Skin of body (tissue), 2 donors: Measurements from ENCODE around the gene CLEC16A. TPM values are rescaled to one million over a fixed set of nuclear protein-coding genes. Genes with fewer than 3 reads are reported as not detected.

Experiments used
- DNase-seq: peaks from one replicate; lab custom pipeline; 2025; lab: John Stamatoyannopoulos, UW
- total RNA-seq: library from RNA; depleted of rRNA; stranded (reverse); fragments of >200 nt; gene quantifications from one replicate; pipeline ENCODE4 v1.2.3, GENCODE V29; 2014

Gene CLEC16A
- total RNA-seq, 1 donor from 2014 or later = 18.0 TPM

- DNase-seq = no peak
Observed at GRCh38 chr16:11155284-11155806, 211.0 kb downstream of the CLEC16A start.

DNA sequence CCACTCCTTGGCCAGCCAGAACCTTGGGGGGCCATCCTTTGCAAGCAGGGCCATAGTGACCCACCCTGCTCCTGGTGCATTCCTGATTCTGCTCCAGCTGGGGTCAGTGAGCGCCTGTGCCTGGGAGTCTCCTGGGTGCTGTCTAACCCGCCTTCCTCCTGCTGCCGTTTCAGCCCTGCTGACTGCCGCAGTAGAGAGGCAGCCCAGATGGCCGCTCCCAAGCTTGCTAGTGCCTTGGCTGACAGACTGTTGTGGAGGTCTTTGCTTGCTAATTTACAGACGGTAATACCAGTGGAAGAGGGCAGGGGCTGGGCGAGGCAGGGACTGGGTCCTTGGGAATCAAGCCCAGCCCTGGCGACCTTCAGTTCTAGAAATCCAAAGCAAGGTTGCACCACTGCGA lies 212.0 kb downstream of the CLEC16A start:
- no peak for DNase-seq

DNA sequence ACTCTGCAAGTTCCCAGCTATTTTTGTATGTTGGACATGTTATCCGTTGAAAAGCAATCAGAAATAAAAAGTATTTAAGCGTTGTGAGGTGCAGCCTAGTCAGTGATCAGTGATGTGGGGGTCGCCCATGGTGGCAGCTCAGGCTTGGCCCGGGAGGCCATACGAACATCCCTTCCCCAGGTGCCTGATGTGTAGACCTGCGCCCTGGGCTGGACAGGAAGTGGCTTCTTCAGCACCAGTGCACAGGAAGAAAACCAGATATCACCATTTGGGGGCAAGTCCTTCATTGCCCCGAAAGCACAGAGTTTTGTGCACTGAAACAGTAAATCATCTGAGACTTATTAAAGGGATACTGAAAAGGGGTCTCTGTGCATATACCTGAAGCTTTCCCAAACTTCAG lies 212.8 kb downstream of the CLEC16A start:
- DNase-seq = no peak

DNA sequence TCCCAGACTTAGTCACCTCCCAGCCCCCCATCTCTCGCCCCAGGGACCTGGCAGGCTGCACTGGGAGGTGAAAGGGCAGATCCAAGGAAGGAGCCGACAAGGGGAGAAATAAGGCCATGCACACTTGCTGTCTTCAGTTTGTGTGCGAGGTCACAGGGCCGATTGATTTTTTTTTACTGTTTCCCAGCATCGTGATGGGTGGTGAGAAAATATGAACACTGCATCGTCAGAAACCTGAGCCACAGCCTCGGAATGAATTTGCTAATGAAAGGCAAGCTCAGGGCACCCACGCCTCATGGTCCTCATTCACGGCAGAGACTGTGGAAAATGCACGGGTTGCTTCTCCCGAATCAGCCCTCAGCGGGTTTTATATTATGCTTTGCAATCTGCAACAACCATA lies 213.7 kb downstream of the CLEC16A start:
- no peak for DNase-seq

DNA sequence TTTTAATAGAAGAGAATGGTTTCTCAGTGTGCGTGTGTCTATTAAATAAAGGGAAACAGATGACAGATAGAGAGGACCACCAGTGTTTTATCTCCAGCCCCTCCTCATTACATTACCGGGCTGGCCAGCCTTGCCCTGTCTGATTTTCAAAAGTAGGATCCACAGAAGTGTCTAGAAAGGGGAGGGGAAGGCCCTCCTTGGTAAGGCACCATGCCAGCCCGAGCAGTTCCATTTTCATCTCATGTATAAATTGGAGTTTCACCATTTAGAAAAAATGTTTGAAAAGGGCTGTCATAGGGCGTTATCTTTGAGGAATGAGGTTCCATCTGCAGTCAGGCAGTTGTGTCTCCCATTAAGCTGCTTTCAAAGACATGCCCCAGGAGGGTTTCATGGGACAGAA lies 214.9 kb downstream of the CLEC16A start:
- no peak for DNase-seq

GRCh38 chr16:11160676-11161115 lies 216.3 kb downstream of the CLEC16A start:
- DNase-seq = no peak

GRCh38 chr16:11161439-11161838 lies 217.1 kb downstream of the CLEC16A start:
- DNase-seq = no peak

DNA sequence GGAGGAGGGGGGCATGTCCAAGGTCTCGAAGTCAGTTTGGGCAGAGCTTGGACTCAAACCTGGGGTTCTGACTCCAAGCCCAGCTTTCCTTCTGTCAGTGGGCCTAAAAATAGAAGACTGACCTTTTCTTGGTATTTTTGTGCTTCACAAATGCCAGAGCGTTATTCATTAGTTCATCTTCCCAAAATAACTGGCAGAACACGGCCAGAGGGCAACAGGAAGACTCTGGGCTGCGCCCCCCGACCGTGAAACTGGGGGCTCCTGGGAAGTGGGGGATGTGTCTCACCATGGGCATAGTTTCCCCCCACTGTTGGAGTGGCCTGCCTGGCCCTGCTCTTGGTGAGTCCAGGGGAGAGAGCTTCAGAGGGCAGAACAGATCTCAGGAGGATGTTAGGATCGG lies 217.6 kb downstream of the CLEC16A start:
- DNase-seq = no peak

GRCh38 chr16:11162586-11163268 lies 218.4 kb downstream of the CLEC16A start:
- no peak for DNase-seq

GRCh38 chr16:11163761-11164261 lies 219.4 kb downstream of the CLEC16A start:
- DNase-seq = no peak

DNA sequence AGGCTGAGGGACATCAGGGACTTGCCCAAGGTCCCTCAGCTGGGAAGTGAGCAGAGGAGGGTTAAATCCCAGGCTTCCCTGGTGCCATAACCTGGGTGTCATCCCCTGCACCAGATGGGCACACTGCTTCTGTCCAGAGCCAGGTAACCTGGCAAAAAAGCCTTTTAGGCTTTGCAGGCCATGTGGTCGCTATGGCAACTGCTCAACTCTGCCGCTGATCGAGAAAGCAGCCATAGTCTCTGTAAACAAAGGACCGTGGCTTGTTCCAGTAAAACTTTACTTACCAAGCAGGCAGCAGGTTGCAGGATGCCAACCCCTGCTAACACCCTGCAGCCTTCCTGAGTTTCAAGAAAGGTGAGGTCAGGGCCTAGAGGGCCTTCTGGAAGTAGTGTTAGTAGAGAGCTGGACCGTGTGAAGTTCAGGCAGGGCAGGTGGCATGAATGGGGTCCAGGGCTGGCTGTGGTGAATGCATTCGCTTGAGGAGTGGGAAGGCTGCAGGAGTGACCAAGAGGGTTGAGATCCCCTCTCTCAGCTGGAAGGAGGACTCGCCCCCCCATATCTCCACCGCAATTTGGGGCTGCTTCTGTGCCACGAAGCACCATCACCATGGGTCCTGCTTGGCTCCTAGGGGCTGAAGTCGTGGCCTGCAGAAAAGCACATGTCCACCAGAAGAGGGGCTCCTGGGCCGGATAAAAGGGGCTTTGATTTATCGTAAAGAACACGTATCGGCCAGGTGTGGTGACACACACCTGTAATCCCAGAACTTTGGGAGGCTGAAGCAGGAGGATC lies 220.3 kb downstream of the CLEC16A start:
- no peak for DNase-seq

DNA sequence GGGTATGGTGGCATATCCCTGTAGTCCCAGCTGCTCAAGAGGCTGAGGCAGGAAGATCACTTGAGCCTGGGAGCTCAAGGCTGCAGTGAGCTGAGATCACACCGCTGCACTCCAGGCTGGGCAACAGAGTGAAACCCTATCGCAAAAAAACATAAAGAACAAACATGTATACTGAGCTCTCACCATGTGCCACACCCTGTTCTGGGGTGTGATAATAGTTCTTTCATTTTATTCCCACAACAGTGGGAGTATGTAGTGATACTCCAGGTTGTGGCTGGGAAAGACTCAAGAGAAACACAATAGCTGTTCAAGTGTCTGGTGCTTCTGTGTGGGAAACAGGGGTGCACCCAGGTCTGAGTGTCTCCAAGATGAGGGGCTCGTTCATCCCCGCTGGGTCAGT lies 221.0 kb downstream of the CLEC16A start:
- DNase-seq = no peak

- no peak for DNase-seq
Observed at GRCh38 chr16:11165894-11166665, 221.7 kb downstream of the CLEC16A start.

DNA sequence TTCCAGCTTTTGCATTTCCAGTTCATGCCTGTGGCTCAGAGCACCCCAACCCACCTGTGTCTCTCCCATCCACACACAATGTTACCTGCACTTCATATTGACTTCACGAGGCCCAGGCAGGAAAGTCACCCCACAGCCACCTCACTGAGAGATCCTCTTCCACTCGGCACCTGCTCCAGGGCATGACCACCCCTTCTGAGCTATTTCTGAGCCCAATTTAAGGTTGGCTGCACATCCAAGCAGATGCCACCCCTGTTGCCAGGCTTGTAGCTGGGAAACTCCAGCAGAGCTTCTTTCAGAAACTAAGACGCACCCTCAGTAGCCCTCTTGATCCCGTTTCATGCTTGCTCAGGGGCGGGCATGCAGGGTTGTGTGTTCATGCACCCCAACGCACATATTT lies 223.2 kb downstream of the CLEC16A start:
- DNase-seq = no peak

DNA sequence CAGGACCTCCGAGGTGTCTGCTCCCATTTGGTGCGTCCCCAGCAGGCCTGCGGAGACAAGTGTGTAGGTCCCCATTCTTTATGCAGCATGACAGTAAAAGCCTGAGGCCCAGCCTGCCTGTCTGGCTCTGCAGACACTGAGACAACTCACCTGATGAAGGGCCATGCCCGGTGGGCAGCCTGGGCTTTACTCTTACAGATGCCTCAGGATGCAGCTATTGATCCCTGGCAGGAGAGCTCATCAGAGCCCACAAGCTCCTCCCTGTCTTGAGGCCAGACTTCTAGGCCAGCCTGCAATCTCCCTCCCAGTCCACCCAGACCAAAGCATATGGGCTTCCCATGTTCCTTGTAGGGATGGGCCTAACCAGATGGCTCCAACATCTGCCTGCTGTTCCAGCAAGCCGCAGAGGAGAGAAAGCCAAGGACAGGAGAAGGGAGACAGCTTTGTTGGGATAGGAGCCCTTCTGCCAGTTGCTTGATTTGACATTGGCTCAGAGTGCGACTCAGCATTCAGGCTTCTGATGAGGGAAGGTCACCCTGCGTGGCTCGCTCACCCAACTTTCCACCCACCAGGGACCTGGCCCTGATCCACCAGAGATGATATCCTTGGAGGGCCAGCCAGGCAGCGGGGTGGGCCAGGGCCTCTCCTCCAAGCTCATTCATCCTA lies 224.2 kb downstream of the CLEC16A start:
- no peak for DNase-seq

DNA sequence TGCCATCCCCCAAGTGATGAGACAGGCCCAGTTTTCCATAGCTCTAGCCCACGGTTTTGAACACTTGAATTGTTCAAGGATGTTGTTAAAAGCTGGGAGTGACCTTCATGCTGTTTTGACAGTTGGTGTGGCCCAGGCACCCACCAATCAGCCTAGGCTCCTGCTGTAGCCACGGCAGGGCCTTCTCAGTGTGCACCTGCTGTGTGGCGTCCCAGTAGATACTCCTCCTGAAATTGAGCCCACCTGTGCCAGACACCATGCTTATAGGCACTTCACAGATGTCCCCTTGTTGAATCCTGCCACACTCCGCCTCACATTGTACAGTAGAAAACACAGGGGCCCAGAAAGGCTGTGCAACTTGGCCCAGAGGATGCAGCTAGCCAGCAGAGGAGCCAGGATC lies 225.3 kb downstream of the CLEC16A start:
- DNase-seq = no peak

GRCh38 chr16:11170201-11170600 lies 225.8 kb downstream of the CLEC16A start:
- DNase-seq = no peak

DNA sequence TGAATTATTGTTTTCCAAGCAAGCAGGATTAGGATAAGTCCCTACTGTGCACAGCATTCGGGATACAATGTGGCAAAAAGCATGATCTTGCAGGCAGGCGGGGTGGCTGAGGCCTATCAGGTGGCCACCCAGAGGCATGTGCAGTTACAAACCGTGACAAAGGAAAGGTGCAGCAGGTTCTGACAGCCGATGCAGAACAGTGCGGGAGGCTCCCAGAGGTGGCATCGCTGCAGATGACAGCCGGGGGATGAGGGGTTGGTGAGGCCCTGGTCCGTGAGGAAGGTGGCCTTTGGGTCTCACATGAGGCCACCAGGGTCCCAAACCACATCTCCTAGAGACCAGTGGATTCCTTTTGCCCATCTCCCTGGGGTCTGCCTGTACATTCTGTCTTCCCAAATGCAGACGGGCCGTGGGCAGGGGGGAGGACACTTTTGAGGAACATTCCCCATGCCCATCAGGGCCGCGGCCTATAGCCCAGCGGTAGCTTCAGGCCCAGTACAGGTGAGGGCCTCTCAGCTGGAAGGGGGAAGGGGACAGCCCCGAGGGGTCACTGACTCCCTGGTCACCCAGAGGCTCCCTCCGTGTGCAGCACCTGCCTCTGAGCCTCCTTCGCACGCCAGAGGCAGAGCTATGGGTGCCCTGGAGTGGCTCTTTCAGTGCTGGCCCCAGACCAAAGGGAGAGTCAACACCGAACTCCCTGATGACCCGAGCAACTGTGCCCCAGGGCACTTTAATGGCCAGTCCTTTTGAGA lies 226.5 kb downstream of the CLEC16A start:
- DNase-seq = no peak

DNA sequence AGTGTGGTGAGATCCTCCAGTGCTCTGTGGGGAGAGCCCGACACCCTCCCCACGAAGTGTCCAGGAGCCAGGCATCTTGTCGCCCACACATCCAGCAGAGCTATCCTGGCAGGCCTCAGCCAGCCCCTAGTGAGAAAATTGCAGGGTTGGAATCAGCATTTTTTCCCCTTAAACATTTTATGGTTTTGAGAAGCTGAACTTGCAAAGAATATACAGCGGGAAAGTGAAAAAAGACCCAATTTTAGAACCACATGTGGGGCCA lies 227.0 kb downstream of the CLEC16A start:
- no peak for DNase-seq

GRCh38 chr16:11171757-11172299 lies 227.5 kb downstream of the CLEC16A start:
- no peak for DNase-seq
